GM12878 (cell line): ENCODE results near the gene CD300H. TPM values are rescaled to one million over a fixed set of nuclear protein-coding genes. Genes with fewer than 3 reads are reported as not detected.

Experiments
- ATAC-seq: fragments of 200-7000 bp; cut with Tn5 transposase; 3 replicates; pipeline ENCODE4 v1.9.1; 2020; ENCODE audit warnings: mild to moderate bottlenecking, moderate library complexity
- BruUV-seq: library from RNA; stranded (reverse); fragments of 400-500 nt; replicated peaks from 2 replicates; lab custom pipeline; 2021; lab: Mats Ljungman, UMichigan
- CTCF ChIA-PET: fragments of 300-600 bp; sonication (Branson Sonifier 250); formaldehyde crosslinking; extraction: SDS; loops from one replicate; lab custom pipeline; 2021; ENCODE audit warnings: inconsistent platforms; lab: Yijun Ruan, JAX
- POLR2A ChIA-PET: fragments of 350-600 bp; formaldehyde crosslinking; extraction: SDS; loops from one replicate; lab custom pipeline; 2021; ENCODE audit warnings: inconsistent platforms; lab: Charles Lee
- RAD21 ChIA-PET: fragments of 300-600 bp; sonication (Branson Sonifier 250); formaldehyde crosslinking; loops from one replicate; lab custom pipeline; 2023; ENCODE audit warnings: antibody characterized with exemption; ENCODE audit not compliant: unreplicated experiment; lab: Charles Lee
- SMC1A ChIA-PET: fragments of 300-600 bp; sonication (Branson Sonifier 250); formaldehyde crosslinking; loops from one replicate; lab custom pipeline; 2023; ENCODE audit not compliant: unreplicated experiment, uncharacterized antibody; lab: Charles Lee
- DNase-seq: peaks from one replicate; pipeline ENCODE4 v3.0.0-alpha.2; 2011; ENCODE audit warnings: low read depth, low spot score
- FAIRE-seq: peaks from 3 replicates; lab custom pipeline; 2011; peaks lifted over from hg19 to GRCh38; lab: Jason Lieb, UNC
- H2AFZ ChIP-seq: 2 replicates; pipeline ENCODE4 v1.6.0; 2011; ENCODE audit warnings: low read depth, low read length, control low read depth; ENCODE audit not compliant: control insufficient read depth
- H3K27ac ChIP-seq: 2 replicates; pipeline ENCODE4 v1.5.1; 2011; ENCODE audit warnings: control low read depth; ENCODE audit not compliant: control insufficient read depth, insufficient read depth
- H3K27me3 ChIP-seq, 2 experiments: replicated peaks in 1 of 2; 2 replicates each; pipeline versions ENCODE4 v1.6.0 to v1.6.1; 2011; ENCODE audit warnings: low read length in 1 of 2; ENCODE audit not compliant: control insufficient read depth in 2 of 2, insufficient read depth in 2 of 2
- H3K36me3 ChIP-seq, 2 experiments: 2 replicates each; pipeline ENCODE4 v1.5.1; 2011; ENCODE audit warnings: low read length in 1 of 2; ENCODE audit not compliant: control insufficient read depth in 2 of 2, insufficient read depth in 2 of 2
- H3K4me1 ChIP-seq: 2 replicates; pipeline ENCODE4 v1.6.1; 2011; ENCODE audit warnings: mild to moderate bottlenecking, low read length, moderate library complexity, mixed read lengths; ENCODE audit not compliant: control insufficient read depth, insufficient read depth
- H3K4me2 ChIP-seq: 2 replicates; pipeline ENCODE4 v1.6.0; 2011; ENCODE audit warnings: control low read depth; ENCODE audit not compliant: control insufficient read depth, insufficient read depth
- H3K4me3 ChIP-seq: fragments of 200-600 bp; sonication (generic); 2 replicates; pipeline ENCODE4 v1.5.1; 2016
- H3K79me2 ChIP-seq: 2 replicates; pipeline ENCODE4 v1.6.0; 2011; ENCODE audit warnings: low read length; ENCODE audit not compliant: control insufficient read depth, insufficient read depth
- H3K9ac ChIP-seq: 2 replicates; pipeline ENCODE4 v1.8.0; 2011; ENCODE audit warnings: low read length, control low read depth, mixed read lengths; ENCODE audit not compliant: control insufficient read depth, insufficient read depth
- H3K9me3 ChIP-seq: replicated peaks from 3 replicates; pipeline ENCODE4 v1.5.1; 2011; ENCODE audit warnings: mild to moderate bottlenecking, low read length; ENCODE audit not compliant: control insufficient read depth, insufficient read depth
- H4K20me1 ChIP-seq: 2 replicates; pipeline ENCODE4 v1.6.0; 2011; ENCODE audit not compliant: control insufficient read depth, insufficient read depth
- EZH2 ChIP-seq: IDR thresholded peaks from 2 replicates; pipeline ENCODE4 v1.6.1; 2012; ENCODE audit warnings: low read depth, mild to moderate bottlenecking, control low read depth, inconsistent platforms, low read length, borderline replicate concordance; ENCODE audit not compliant: control insufficient read depth
- HCFC1 ChIP-seq: fragments of 150-350 bp; IDR thresholded peaks from 2 replicates; pipeline ENCODE4 v1.6.1; 2014; ENCODE audit warnings: low read length
- IKZF2 ChIP-seq, 2 experiments: fragments of 450-650 bp; IDR thresholded peaks; 2 replicates each; pipeline ENCODE4 v1.6.1; 2017; ENCODE audit warnings: mild to moderate bottlenecking in 2 of 2, moderate library complexity in 2 of 2
- IRF3 ChIP-seq: fragments of 450-650 bp; IDR thresholded peaks from 2 replicates; pipeline ENCODE4 v1.6.1; 2014; ENCODE audit warnings: mild to moderate bottlenecking
- KDM1A ChIP-seq: fragments of 200-600 bp; sonication (generic); IDR thresholded peaks from 2 replicates; pipeline ENCODE4 v1.6.1; 2016; ENCODE audit warnings: borderline replicate concordance
- MTA2 ChIP-seq: fragments of 450-650 bp; IDR thresholded peaks from 2 replicates; pipeline ENCODE4 v1.6.1; 2016; ENCODE audit warnings: low read depth, mild to moderate bottlenecking, moderate library complexity
- NFIC ChIP-seq: IDR thresholded peaks from 2 replicates; pipeline ENCODE4 v1.6.1; 2012; ENCODE audit warnings: low read depth, mild to moderate bottlenecking, inconsistent platforms, low read length, moderate library complexity
- SMARCA5 ChIP-seq: fragments of 450-650 bp; IDR thresholded peaks from 2 replicates; pipeline ENCODE4 v1.6.1; 2017; ENCODE audit warnings: mild to moderate bottlenecking
- SREBF1 ChIP-seq: IDR thresholded peaks from 2 replicates; pipeline ENCODE4 v1.6.1; 2012; ENCODE audit warnings: mild to moderate bottlenecking, low read length
- SREBF2 ChIP-seq: IDR thresholded peaks from 2 replicates; pipeline ENCODE4 v1.6.1; 2012; ENCODE audit warnings: mild to moderate bottlenecking, low read length
- ZNF217 ChIP-seq: fragments of 450-650 bp; IDR thresholded peaks from 2 replicates; pipeline ENCODE4 v1.6.1; 2017; ENCODE audit warnings: antibody characterized with exemption, mild to moderate bottlenecking
- WGBS: methylation state at CpG from one replicate; pipeline ENCODE4 v1.1.6; 2016; ENCODE audit warnings: low lambda C conversion rate; ENCODE audit not compliant: insufficient replicate concordance, insufficient coverage; ENCODE audit errors: missing lambda C conversion rate; 5-methylcytosine and 5-hydroxymethylcytosine counted together
- in situ Hi-C: fragments of 300-500 bp; cut with MboI; formaldehyde crosslinking; loops from 9 replicates; pipeline ENCODE4 v1.14.3; 2018; ENCODE audit warnings: mixed read lengths
- intact Hi-C: fragments of 100-400 bp; cut with micrococcal nuclease; formaldehyde crosslinking; loops from one replicate; pipeline ENCODE4 v1.14.2; 2022; ENCODE audit not compliant: unreplicated experiment
- polyA plus RNA-seq, 11 experiments: library from polyadenylated mRNA; depleted of rRNA in 4 of 11; unstranded in 6 of 11; stranded (reverse) in 5 of 11; fragments of >200 nt; fragmentation: Nextera tagmentation in 4 of 11; fragmentation: Illumina TruSeq in 1 of 11; extraction: Ambion mirVana in 4 of 11; extraction: Trizol in 1 of 11; gene quantifications; 1 replicate in 1 of 11; 2 replicates in 10 of 11; pipeline versions ENCODE4 v1.2.1 to v1.2.3, GENCODE V29; 2011 to 2016; ENCODE audit warnings: inconsistent platforms in 2 of 11, missing spikeins in 2 of 11, low read depth in 1 of 11
- total RNA-seq, 4 experiments: library from RNA; depleted of rRNA in 3 of 4; stranded (reverse); fragments of >200 nt in 3 of 4; fragmentation: Illumina TruSeq in 1 of 4; extraction: Trizol in 1 of 4; gene quantifications; 2 replicates each; pipeline versions ENCODE4 v1.2.1 to v1.2.3, GENCODE V29; 2013 to 2021

CD300H gene
- total and polyA plus RNA-seq, 10 of the 15 experiments (the other 5 are each of a cell fraction or from before 2014, with no cell fraction given) = not detected

- WGBS = 33% methylated on average over 3 of the region's 3 CpGs
- intact Hi-C loops = no loop called here
Measured at GRCh38 chr17:74536890-74537289, 30.4 kb downstream of the CD300H start.

More at GRCh38 chr17:74536890-74537289, 30.4 kb downstream of the CD300H start:
- no peaks in the 10 kb centered on the region for H4K20me1 ChIP-seq
- in situ Hi-C loops = no loop called here
- H3K27me3 ChIP-seq = peaks cover 0 to 3% of the 10 kb centered on the region in 2 experiments; a peak in 2 of 4 replicates
- CTCF ChIA-PET = no interaction called here
- no peak for TF ChIP-seq KDM1A
- no peak for TF ChIP-seq EZH2
- no peak for TF ChIP-seq SREBF2
- TF ChIP-seq ZNF217 = no peak
- TF ChIP-seq SREBF1 = no peak
- TF ChIP-seq IKZF2 (IDR thresholded peaks at IDR 0.05) = no peak
- no peak for TF ChIP-seq IRF3
- TF ChIP-seq MTA2 = no peak
- TF ChIP-seq NFIC = no peak
- no peak for TF ChIP-seq HCFC1
- no peak for TF ChIP-seq SMARCA5
- POLR2A ChIA-PET = interaction anchor here (0.7 kb wide), 1 partner anchor 49 kb away, joined by 4 read pairs; no protein-coding TSS in a partner anchor
- H3K4me3 ChIP-seq = no peak overlapping the region
- no peaks in the 10 kb centered on the region for H3K9me3 ChIP-seq
- no peak overlapping the region for H3K4me2 ChIP-seq
- H3K36me3 ChIP-seq = no peaks in the 10 kb centered on the region
- ATAC-seq (no peak), DNase-seq (no peak), FAIRE-seq (no peak)
- RAD21 ChIA-PET = no interaction called here
- no peaks in the 10 kb centered on the region for H3K79me2 ChIP-seq
- H3K9ac ChIP-seq = no peak overlapping the region
- no peak overlapping the region for H3K27ac ChIP-seq
- H2AFZ ChIP-seq = no peak overlapping the region
- SMC1A ChIA-PET = no interaction called here
- BruUV-seq = no TSS peak
- H3K4me1 ChIP-seq = 0 out of 2 replicates have a peak, but pooled peaks cover 3% of the 10 kb centered on the region
